MM.1S (cell line): Measurements from ENCODE around the gene COPS2.

Experiments used
- CTCF ChIP-seq: fragments of 300-600 bp; sonication (generic); IDR thresholded peaks from 2 replicates; pipeline ENCODE4 v1.5.1; 2016; ENCODE audit warnings: antibody characterized with exemption, low read length, mixed read lengths
- EZH2 ChIP-seq: fragments of 300-600 bp; sonication (generic); optimal IDR thresholded peaks from 2 replicates; pipeline ENCODE3; 2017; ENCODE audit warnings: low read depth, mild to moderate bottlenecking, antibody characterized with exemption, low read length, mixed read lengths

- TF ChIP-seq CTCF: no peak
- no peak for TF ChIP-seq EZH2
These were observed 14.6 kb upstream of the COPS2 start, which contains the start of gene GALK2 for GRCh38 chr15:49169880-49170597.
